K562 (cell line): ENCODE measurements around the gene PTGR2. TPM values are rescaled to one million over a fixed set of nuclear protein-coding genes. Genes with fewer than 3 reads are reported as not detected.

Source experiments
- ADNP ChIP-seq: fragments of 200-800 bp; sonication (Bioruptor generic); IDR thresholded peaks from 2 replicates; pipeline ENCODE4 v1.6.1; 2016; ENCODE audit warnings: missing genetic modification characterization, missing compliant biosample characterization
- ATF3 ChIP-seq, 2 experiments: fragments of 450-650 bp in 1 of 2; sonication (generic) in 1 of 2; formaldehyde crosslinking in 1 of 2; IDR thresholded peaks in 1 of 2; conservative IDR thresholded peaks in 1 of 2; 2 replicates each; pipeline versions ENCODE4 v1.6.1 to v1.8.1; 2016 to 2023; ENCODE audit warnings: mild to moderate bottlenecking in 2 of 2, moderate library complexity in 2 of 2, inconsistent platforms in 1 of 2, missing genetic modification reagents in 1 of 2
- BHLHE40 ChIP-seq: IDR thresholded peaks from 2 replicates; pipeline ENCODE4 v1.6.1; 2011; ENCODE audit warnings: low read length, improper control_type of control experiment
- MAZ ChIP-seq, 2 experiments: fragments of 450-650 bp in 1 of 2; sonication (generic) in 1 of 2; formaldehyde crosslinking; IDR thresholded peaks in 1 of 2; conservative IDR thresholded peaks in 1 of 2; 2 replicates each; pipeline versions ENCODE4 v1.4.0 to v1.5.0; 2020; ENCODE audit warnings: mild to moderate bottlenecking in 1 of 2, missing genetic modification reagents in 1 of 2
- NR0B1 ChIP-seq: fragments of 450-650 bp; IDR thresholded peaks from one replicate; pipeline ENCODE4 v1.6.1; 2018; ENCODE audit warnings: mild to moderate bottlenecking, moderate library complexity; ENCODE audit not compliant: partially characterized antibody
- POU5F1 ChIP-seq: fragments of 150-350 bp; IDR thresholded peaks from 2 replicates; pipeline ENCODE4 v1.6.1; 2014; ENCODE audit warnings: borderline replicate concordance, low read length, low read depth, mild to moderate bottlenecking; ENCODE audit not compliant: partially characterized antibody
- SMARCA4 ChIP-seq: fragments of 450-650 bp; IDR thresholded peaks from 2 replicates; pipeline ENCODE4 v1.6.1; 2016
- STAT5A ChIP-seq: IDR thresholded peaks from 2 replicates; pipeline ENCODE4 v1.6.1; 2012; ENCODE audit warnings: low read length, inconsistent platforms, borderline replicate concordance
- STAT6 ChIP-seq: sonication (generic); formaldehyde crosslinking; IDR thresholded peaks from 2 replicates; pipeline ENCODE4 v1.8.1; 2023; ENCODE audit warnings: mild to moderate bottlenecking, missing genetic modification reagents
- ZBTB1 ChIP-seq: sonication (generic); formaldehyde crosslinking; IDR thresholded peaks from 2 replicates; pipeline ENCODE4 v1.8.1; 2023; ENCODE audit warnings: missing genetic modification reagents, low read depth, mild to moderate bottlenecking, borderline replicate concordance
- ZNF584 ChIP-seq: fragments of 200-800 bp; sonication (Bioruptor generic); IDR thresholded peaks from 2 replicates; pipeline ENCODE4 v1.6.1; 2016; ENCODE audit warnings: low read depth, mild to moderate bottlenecking, missing genetic modification characterization, missing compliant biosample characterization
- ZNF77 ChIP-seq: fragments of 250-450 bp; sonication (Bioruptor Pico); IDR thresholded peaks from 2 replicates; pipeline ENCODE4 v1.5.0; 2020
- polyA plus RNA-seq, 8 experiments: library from polyadenylated mRNA; depleted of rRNA in 4 of 8; stranded (reverse) in 5 of 8; unstranded in 3 of 8; fragments of >200 nt; fragmentation: Nextera tagmentation in 2 of 8; fragmentation: Illumina TruSeq in 1 of 8; extraction: Ambion mirVana in 2 of 8; extraction: Trizol in 1 of 8; gene quantifications; 2 replicates each; pipeline versions ENCODE4 v1.2.1 to v1.2.3, GENCODE V29; 2011 to 2014; ENCODE audit warnings: inconsistent platforms in 1 of 8, missing spikeins in 1 of 8
- total RNA-seq, 7 experiments: library from RNA; depleted of rRNA in 6 of 7; stranded (reverse); fragments of >200 nt in 6 of 7; fragmentation: Illumina TruSeq in 2 of 7; extraction: Trizol in 2 of 7; gene quantifications; 2 replicates each; pipeline versions ENCODE4 v1.2.1 to v1.2.3, GENCODE V29; 2011 to 2021; ENCODE audit warnings: low replicate concordance in 1 of 7
- TF ChIP-seq, protein P1 (sequence below): fragments of 450-650 bp; IDR thresholded peaks from 2 replicates; pipeline ENCODE4 v1.6.1; 2016; ENCODE audit warnings: antibody characterized with exemption

Gene PTGR2
- total and polyA plus RNA-seq, 9 of the 15 experiments (the other 6 are each of a cell fraction or from before 2014, with no cell fraction given) = 7.4 to 23.0 (median 13.0) TPM

DNA sequence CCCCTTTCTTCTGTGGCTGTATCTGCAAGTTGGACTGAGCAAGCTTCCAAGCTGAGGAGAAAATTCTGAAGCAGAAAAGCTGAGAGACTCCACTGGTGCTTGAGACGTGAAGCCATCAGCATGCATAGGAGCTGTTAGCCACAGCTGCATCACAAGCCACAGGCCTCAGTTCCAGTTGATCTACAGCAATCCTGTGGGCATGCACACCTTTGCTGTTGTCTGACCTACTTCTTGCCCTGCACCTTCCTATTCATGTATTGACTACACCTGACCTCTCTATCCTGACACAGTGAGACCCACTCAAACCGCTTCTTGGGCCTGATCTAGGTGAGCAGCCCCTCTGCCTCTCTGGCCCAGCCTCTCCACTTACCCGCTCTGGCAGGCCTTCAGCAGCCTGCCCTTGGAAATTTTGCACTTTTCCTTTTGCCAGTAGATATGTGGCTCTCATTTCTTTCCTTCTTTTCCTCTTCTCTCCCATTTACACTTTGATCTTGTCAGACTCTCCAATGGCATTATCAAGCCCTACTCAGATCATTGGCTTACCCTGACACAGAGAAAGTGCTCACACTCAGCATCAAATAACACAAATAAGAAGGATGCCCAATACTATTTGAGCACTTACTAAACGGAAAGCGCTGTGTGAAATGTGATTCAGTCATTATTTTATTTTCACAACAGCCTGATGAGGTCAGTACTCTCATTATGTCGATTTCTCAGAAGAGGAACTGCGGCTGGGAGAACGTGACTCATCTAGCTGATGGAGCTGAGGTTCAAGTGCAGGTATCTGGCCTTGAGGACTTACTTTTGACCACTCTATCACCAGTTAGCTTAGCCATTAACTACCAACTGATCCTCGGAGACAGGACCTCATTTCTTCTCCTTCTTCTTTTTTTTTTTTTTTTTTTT lies 21.9 kb upstream of the PTGR2 start (continued):
- TF ChIP-seq STAT6 (CRISPR knock-in tag) (no peak), NR0B1 (no peak), POU5F1 (no peak), STAT5A (peak; percentile 47; the same call in 1 of the 2 replicates), SMARCA4 (peak; percentile 47; the same call in 1 of the 2 replicates), MAZ (CRISPR knock-in tag; conservative IDR thresholded peaks at IDR 0.05 in 1 of 2, IDR thresholded peaks at IDR 0.05 in 1 of 2) (no peak), BHLHE40 (peak; percentile 81), ZNF77 (no peak), ZNF584 (no peak), ZBTB1 (CRISPR knock-in tag) (no peak), ADNP (tag) (no peak), ATF3 (IDR thresholded peaks at IDR 0.05) (peak; percentile 84), ATF3 (CRISPR knock-in tag; conservative IDR thresholded peaks at IDR 0.05) (no peak)
- TF ChIP-seq, protein P1, sequence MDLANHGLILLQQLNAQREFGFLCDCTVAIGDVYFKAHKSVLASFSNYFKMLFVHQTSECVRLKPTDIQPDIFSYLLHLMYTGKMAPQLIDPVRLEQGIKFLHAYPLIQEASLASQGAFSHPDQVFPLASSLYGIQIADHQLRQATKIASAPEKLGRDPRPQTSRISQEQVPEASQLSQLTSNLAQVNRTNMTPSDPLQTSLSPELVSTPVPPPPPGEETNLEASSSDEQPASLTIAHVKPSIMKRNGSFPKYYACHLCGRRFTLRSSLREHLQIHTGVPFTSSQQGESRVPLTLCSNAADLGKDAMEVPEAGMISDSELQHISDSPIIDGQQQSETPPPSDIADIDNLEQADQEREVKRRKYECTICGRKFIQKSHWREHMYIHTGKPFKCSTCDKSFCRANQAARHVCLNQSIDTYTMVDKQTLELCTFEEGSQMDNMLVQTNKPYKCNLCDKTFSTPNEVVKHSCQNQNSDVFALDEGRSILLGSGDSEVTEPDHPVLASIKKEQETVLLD = no peak
